HG02884 (cell line): Measurements from ENCODE around the gene C1QTNF9B.

Experiments
- ATAC-seq: cut with Tn5 transposase; IDR thresholded peaks from one replicate; pipeline ENCODE4 v1.9.1; 2021; ENCODE audit warnings: mild to moderate bottlenecking, moderate library complexity; ENCODE audit not compliant: unreplicated experiment

C1QTNF9B gene

DNA sequence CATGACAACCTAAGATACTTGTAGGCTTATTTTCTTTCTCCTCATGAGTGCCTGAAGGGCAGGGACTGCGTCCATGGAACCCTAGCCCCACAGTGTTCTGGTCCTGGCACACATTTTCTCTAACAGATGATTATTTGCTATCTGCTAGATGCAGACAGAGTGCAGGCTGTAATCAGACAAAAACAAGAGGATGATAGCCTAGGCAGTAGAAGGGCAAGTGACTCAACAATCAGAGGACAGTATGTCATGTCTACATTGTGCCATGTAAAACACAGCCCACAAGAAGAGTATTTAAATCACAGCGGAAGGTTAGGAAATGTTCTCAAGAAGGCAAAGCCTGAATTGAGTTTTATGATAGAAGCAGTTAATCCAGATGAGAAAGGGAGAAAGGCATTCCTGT lies 37.4 kb downstream of the C1QTNF9B start:
- no peak for ATAC-seq

DNA sequence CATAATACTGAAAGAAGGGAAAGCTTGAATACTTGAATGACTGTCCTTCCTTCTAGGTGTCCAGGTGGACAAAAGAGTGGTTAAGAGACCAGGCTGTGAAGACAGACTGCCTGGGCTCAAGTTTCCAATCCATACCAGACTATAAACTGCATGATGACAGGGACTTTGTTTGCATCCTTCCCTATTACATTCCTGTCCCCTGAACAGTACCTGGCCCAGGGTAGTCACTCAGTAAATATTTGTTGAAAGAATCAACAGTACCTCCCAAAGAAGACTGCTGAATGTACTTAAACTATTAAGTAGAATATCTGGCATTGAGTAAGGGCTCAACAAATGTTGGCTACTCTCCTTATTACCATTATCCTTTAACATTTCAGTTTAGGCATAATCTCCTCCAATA lies 37.8 kb downstream of the C1QTNF9B start:
- no peak for ATAC-seq

DNA sequence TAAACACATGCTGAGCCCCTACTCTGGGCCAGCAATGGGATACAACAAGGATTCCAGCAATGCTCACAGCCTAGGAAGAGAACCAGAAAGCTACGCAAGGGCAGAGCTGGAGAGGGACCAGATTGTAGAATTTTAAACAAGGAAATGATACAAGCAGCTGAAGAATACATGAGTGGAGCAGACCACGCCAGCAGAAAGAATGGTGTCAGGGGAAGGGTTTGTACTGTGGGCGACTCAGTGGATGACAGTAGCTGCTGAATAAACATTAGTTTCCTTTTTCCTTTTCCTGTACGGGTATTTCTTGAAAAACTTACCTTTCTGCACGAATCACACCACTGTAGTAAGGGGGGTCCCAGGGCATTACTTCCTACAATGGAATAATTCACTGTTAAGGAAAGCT lies 38.8 kb downstream of the C1QTNF9B start:
- ATAC-seq = no peak

DNA sequence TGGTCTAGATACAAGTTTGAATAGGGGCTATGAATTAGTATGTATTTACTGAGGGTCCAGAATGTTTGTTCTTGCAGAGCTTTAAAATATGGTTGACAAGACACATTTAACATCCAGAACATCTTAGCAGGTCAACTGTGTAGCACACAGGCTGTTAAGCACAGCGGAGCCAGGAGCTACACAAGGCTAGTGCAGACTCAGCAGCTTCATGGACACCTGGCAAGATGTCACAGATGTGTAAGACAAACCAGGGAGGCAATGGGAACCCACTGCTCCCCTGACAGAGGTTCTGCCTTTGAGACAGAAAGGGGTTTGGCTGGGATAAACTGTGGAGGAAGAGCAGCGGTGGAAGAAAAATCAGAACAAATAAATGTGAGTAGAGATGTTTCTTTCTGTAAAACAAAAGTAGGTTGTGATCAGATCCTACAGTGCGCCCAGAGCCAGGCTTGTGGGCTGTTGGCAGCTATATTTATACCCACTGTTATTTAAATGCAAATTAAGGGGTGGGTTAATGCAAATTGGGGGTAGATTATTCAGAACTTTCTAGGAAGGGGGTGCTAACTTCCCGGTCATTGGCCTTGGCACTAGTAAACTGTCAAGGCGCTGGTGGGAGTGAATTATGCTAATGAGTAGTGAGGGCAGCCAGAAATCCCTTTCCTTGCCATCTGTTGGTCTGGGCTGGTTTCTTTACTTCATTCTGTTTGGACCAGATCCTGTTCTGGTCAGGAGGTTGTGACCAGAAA lies 41.1 kb downstream of the C1QTNF9B start:
- no peak for ATAC-seq

GRCh38 chr13:23855360-23855759 lies 41.9 kb downstream of the C1QTNF9B start:
- ATAC-seq = no peak

GRCh38 chr13:23852351-23852750 lies 45.0 kb downstream of the C1QTNF9B start:
- ATAC-seq = no peak

GRCh38 chr13:23851106-23851505 lies 46.2 kb downstream of the C1QTNF9B start:
- no peak for ATAC-seq

DNA sequence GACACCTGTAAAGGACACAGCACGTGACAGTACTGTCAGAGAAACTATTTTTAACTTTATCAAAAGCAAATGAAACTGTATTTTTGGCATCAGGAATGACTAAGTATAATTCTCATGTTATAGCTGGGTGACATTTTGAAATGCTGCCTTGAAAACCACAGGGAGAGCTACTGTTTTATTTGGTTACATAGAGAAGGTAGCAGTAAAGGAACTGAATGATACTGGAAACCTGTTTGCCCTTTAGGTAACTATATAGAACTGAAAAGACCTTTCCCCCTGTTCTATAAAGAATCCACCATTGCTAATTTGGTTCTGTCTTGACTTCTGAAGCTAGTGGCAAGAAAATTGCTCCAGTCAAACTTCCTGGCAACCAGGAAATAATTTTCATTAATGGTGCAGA lies 47.2 kb downstream of the C1QTNF9B start:
- no peak for ATAC-seq

- no peak for ATAC-seq
Observed at GRCh38 chr13:23849670-23850069, 47.6 kb downstream of the C1QTNF9B start.

GRCh38 chr13:23848646-23849141 lies 48.6 kb downstream of the C1QTNF9B start:
- no peak for ATAC-seq

DNA sequence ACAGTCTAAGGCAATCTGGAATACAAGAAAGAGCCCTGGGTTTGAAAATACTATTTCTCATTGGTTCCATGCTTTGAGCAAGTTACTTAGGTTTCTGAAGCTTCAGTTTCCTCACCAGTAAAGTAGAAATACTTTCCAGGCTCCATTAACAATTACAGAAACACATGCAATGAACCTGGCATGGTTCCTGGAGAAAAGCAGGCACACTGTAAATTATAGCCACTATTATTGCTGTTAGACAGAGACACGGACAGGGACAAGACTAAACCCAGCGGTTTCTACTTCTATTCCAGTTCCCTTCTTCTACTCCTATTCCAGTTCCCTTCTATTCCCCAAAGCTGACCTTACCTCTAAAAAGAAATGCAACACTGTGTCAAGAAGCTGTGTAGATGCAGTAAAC lies 49.3 kb downstream of the C1QTNF9B start:
- ATAC-seq = no peak

GRCh38 chr13:23847497-23847896 lies 49.8 kb downstream of the C1QTNF9B start:
- ATAC-seq = no peak

DNA sequence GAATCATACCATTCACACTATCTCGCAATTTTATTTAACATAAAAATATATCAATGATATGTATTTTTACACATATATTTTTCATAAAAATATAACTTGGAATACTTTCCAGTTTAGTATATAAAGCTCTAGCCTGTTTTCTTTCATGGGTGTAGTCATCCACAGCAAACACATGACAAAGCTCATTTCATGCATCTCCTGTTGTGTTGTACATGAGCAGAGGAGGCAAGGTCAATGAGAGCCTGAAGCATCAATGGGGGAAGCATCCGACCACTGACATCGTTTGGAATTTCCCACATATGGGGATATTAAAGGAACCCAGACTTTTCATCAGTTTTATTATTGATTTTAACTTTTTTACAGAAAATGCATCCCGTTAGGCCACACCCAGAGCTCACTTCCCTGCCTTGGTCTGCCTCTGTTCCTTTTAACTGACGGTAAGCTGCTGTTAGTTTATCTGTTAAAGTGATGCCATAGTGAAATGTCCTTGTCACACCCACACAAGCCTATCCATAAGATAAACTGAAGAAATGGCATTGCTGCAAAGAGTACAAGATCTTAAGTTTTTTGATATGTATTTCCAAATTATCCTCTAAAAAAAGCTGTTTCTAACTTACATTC lies 52.1 kb downstream of the C1QTNF9B start:
- no peak for ATAC-seq

GRCh38 chr13:23844132-23844531 lies 53.2 kb downstream of the C1QTNF9B start:
- ATAC-seq = no peak

GRCh38 chr13:23843436-23843835 lies 53.9 kb downstream of the C1QTNF9B start:
- no peak for ATAC-seq

DNA sequence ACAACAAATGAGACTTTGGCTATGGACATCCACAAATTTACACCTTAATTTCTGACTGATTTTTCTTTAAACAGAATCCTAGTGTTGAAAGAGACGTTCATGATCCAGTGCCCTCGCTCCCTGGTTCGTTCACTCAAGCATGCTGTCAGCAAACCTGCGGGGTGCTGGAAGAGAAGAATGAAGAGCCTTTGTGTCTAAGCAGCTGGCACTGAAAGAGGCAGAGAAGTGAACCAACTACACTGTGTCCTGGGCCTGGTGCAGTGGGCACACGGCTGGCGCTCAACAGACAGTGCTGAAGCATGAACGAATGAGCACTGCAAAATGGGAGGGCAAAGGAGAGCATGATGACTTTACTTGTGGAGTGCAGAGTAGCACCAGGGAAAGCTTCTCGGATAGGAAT lies 54.9 kb downstream of the C1QTNF9B start:
- ATAC-seq = no peak
